Left forelimb (tissue), 1 donor: ENCODE measurements around the gene PRR12.

ENCODE experiments used
- DNase-seq: peaks from one replicate; pipeline ENCODE4 v3.0.0-alpha.2; 2018; ENCODE audit warnings: low spot score

PRR12 gene, protein sequence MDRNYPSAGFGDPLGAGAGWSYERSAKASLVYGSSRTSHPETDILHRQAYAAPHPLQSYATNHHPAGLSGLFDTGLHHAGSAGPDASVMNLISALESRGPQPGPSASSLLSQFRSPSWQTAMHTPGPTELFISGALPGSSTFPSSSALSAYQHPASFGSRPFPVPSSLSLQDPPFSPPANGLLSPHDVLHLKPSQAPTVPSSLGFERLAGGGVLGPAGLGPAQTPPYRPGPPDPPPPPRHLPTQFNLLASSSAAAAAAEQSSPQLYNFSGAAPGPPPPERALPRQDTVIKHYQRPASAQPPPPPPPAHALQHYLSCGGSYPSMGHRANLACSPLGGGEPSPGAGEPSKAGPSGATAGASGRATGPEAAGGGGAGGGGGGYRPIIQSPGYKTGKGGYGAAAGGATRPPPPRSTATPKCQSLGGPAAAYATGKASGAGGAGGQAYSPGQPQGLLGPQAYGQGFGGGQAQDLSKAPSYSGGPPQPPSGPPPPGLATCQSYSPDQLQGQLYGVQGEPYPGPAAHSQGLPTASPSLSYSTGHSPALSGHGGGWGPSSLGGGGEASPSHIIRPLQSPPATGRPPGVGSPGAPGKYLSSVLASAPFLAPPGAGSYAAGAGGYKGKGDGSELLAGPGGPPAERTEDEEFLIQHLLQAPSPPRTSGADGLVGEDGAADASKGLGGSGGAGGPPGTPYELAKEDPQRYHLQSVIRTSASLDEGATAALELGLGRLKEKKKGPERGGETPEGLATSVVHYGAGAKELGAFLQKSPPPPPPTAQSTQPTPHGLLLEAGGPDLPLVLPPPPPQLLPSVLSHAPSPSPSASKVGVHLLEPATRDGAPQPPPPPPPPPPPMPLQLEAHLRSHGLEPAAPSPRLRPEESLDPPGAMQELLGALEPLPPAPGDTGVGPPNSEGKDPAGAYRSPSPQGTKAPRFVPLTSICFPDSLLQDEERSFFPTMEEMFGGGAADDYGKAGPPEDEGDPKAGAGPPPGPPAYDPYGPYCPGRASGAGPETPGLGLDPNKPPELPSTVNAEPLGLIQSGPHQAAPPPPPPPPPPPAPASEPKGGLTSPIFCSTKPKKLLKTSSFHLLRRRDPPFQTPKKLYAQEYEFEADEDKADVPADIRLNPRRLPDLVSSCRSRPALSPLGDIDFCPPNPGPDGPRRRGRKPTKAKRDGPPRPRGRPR (N-terminal part only)

DNA sequence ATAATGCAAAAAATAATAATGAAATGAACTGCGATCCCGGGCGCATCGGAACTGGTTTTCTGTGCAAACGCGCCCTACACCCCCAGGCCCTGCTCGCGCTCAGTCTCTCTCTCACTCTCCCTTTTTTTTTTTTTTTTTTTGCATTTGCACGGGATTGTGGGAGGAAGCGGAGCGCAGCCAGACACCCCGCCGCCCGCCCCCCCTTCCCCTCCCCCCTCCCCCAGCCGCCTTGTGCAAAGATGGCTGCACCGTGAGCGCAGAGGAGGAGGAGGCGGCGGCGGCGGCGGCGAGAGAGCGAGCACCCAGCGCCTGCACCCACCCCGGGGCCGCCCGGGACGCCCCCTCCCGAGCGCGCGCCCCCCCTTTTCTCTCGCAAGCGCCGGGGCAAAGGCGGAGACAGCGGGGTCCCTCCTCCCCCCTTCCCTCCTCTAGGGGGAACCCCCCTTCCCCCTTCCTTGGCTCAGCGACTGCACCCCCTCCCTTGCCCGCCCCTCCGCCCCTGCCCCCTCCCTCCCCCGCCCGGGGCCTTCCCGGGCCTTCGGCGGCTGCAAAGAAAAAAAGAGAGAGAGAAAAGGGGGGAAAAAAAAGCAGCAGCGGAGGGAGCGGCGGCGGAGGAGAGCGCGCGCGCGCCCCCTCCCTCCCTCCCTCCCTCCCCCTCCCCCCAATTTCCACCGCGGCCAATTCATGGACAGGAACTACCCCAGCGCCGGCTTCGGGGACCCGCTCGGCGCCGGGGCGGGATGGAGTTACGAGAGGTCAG, at the start of gene PRR12:
Gene PRR12, plus strand, starts transcription at position 212 of the 760 bp plus-strand sequence. Its CDS starts 473 bp downstream, at position 685.
- peak; percentile 92 for DNase-seq

DNA sequence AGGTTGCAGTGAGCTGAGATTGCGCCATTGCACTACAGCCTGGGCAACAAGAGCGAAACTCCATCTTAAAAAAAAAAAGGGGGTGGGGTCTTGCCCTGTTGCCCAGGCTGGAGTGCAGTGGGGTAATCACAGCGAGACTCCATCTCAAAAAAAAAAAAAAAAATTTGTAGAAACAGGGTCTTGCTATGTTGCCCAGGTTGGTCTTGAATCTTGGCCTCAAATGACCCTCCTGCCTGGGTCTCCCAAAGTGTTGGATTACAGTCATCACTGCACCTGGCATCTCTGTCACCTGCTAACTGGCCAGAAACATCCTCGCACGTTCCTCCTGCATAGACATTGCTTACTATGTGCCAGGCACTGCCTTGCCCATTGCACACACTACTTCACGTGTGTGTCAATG, 49.1 kb upstream of the PRR12 start:
- no peak for DNase-seq

DNA sequence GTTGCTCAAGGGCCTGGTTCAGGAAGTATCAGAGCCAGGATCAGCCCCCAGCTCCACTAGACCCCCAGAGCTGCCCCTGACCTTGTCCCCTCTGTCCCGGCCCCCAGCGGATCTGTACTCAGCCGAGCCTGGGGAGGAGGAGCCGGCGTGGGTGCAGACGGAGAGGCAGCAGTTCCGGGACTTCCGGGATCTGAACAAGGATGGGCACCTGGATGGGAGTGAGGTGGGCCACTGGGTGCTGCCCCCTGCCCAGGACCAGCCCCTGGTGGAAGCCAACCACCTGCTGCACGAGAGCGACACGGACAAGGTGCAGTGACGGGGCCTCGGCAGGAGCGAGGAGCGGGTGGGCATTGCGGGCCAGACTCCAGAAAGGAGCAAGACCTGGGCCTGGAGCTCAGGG, 48.5 kb upstream of the PRR12 start:
- DNase-seq: no peak

DNA sequence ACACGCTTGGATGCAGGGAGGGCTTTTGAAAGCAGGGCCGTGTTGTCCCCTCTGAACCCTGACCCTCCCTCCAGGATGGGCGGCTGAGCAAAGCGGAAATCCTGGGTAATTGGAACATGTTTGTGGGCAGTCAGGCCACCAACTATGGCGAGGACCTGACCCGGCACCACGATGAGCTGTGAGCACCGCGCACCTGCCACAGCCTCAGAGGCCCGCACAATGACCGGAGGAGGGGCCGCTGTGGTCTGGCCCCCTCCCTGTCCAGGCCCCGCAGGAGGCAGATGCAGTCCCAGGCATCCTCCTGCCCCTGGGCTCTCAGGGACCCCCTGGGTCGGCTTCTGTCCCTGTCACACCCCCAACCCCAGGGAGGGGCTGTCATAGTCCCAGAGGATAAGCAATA, 48.0 kb upstream of the PRR12 start:
- DNase-seq: no peak

DNA sequence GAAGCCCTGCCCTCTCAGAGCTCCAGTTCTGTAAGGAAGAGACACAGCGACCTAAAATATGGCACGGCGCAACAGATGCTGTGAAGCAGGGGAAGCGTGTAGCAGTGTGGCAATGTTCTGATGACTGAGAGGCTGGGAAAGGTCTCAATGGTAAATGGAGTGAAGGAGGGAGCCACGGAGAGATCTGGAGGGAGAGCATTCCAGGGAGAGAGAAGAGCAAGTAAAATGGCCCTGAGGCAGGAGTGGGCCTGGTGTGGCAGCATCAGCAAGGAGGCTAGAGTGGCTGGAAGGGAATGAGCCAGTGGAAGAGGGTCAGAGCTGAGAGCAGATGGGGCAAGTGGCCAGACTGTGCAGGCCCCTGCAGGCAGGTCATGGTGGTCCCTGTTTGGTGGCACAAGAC, 46.8 kb upstream of the PRR12 start:
- DNase-seq: no peak

DNA sequence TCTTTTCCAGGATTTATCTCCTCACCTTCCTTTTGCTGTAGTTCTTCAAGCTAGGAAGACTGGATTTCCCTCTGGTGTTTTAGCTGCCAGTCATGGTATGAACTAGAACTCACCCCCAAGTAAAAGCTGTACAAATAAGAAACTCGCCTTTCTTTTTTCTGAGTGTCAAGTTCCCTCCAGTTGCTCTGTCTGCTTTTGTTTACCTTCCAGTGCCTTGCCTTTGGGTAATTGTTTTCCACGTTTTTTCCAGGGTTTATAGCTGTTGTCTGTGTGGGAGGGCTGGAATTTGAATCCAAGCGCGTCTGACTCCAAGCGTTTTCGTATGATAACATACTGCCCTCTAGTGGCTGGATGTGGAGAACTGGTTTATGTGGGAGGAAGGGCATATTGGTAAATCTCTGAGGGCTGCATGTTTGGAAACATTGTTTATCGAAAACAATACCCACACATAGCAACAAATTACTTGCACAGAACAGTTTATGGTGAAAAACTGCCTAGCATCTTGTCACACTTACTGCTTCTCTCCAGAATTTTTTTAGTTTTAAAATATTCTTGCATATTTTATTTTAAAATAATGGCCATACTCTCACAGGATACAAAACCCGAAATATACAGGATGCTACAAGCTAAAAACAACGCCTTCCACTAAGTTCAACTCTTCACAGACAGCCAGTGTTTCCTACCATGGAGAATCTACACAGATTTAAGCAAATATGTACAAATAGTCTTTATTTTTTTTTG, 44.0 kb upstream of the PRR12 start:
- DNase-seq: no peak

DNA sequence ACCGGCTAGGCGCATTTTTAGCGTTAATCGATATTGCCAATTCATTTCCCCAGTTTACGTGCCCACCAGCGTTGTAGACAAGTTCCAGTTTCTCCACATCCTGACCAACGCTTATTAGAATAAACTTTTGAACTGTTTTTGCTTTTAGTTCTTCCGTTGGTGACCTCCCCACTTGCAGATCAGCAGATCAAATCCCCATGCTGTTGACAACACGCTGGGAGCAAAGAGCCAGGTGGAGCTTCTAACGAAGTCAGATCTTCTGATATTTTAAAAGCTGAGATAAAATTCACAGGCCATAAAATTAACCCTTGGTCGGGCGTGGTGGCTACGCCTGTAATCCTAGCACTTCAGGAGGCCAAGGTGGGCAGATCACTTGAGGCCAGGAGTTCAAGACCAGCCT, 41.9 kb upstream of the PRR12 start:
- no peak for DNase-seq

DNA sequence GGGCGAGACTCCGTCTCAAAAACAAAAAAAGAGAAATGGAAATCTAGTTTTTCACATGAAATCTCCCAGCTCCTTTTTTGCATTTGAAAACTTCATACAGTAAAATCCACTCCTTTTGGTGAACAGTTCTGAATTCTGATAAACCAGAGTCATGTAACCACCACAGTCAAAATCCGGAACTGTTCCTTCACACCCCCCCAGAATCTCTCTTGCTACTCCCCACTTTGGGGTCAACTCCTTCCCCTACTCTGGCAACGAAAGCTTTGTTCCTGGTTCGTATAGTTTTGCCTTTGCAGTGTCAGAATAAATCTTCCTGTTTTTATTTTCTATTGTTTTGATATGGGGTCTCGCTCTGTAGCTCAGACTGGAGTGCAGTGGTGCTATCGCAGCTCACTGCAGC, 39.5 kb upstream of the PRR12 start:
- DNase-seq: no peak

DNA sequence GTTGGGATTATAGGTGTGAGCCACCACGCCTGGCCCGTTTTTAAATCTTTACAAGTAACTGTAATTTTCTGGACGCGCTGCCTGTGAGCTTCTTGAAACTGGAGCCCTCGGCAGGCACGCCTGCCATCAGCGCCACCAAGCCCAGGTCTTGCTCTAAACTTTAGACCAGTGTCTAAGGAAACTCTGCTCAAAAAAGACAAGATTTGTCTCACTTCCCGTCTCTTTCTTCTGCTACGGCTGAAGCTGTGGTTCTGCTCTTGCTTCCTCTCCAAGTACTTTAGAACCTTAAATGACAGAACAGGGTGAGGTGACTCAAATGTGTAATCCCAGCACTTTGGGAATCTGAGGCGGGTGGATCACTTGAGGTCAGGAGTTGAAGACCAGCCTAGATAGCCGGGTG, 38.2 kb upstream of the PRR12 start:
- DNase-seq: no peak

DNA sequence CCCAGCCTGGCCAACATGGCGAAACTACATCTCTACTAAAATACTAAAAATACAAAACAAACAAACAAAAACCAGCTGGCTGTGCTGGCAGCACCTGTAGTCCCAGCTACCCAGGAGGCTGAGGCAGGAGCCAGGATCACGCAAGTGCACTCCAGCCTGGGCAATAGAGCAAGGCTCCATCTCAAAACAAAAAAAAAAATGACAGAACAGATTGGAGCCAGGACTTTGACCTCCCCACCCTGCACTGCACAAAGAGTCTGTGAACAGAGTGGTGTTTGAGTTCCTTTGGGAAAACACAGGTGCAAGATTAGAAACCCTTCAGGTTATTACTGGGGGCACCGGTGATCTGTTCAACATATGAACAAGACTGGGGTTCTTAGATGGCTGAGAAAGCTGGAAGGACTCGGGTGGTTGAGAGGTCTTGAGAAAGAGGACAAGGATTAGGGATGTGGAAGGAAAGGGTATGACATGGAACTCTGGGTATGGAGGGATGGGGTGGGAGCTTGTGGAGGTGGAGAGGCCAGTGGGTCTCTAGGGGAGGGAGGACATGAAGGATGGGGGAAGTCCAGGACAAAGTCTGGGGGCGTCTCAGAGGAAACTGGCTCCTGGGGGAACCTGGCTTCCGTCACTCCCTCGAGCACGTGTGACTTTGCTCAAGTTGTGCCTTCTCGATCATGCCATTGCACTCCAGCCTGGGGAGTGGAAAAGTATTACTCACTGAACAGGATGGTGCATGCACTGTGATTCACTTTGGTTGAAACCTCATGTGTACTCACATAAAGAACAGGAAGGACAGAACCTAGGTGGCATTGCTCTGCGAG, 37.3 kb upstream of the PRR12 start:
- no peak for DNase-seq

DNA sequence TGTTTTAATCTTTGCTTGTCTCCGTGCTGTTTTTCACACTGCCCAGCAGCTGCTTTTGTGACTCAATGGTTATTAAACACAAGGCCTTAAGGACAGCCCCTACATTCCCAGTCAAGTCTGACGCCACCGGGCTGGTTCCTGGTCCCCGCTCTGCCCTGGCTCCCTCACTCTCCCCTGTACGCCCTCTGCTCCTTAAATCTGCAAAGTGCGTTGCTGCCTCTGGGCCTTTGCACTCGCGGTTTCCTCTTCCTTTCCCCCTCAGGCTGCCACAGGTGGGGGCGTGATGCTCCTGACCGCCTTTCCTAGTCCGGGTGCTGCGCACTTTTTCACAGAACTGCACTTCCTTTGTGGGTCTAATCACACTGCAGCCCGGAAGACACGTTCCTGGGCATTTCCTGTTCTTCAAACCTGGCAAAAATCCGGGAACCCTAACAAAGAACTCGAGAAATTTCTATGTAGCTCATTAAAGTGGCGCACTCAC, 36.2 kb upstream of the PRR12 start:
- DNase-seq: no peak

DNA sequence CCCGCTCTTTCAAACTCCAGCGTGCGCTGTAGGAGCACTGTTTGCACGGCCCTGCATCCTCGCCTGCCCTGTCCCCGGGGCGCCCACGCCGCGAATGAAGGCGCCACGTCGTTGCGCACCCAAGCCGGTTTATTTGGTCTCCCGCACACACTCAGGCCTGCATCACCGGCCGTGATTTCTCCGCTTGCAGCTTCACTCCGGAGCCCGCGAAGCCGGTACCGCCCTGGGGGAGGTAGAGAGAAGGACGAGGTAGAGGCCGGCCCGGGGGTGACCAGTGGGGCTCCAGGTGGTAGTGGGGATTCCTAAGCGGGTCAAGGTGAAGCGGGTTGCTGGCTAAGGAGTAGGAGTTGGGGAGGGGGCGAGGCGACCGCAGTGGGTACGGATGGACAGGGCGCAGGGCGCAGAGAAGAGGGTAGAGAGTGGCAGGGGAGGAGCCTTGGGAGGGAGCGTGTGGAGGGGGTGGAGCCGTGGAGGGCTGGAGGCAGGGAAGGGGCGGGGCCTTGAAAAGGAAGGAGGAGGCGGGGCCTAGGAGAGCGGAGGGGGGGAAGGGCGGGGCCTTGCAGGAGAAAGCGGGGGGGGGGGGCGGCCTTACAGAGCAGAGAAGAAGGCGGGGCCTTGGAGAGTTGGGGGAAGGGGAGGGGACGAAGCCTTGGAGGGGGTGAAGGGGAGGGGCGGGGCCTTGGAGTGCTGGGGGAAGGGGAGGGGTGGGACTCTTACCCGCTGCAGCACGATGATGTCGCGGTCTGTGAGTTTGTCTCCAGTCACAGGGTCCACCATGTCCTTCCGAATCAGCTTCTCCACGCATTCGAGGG, 35.2 kb upstream of the PRR12 start:
- no peak for DNase-seq

DNA sequence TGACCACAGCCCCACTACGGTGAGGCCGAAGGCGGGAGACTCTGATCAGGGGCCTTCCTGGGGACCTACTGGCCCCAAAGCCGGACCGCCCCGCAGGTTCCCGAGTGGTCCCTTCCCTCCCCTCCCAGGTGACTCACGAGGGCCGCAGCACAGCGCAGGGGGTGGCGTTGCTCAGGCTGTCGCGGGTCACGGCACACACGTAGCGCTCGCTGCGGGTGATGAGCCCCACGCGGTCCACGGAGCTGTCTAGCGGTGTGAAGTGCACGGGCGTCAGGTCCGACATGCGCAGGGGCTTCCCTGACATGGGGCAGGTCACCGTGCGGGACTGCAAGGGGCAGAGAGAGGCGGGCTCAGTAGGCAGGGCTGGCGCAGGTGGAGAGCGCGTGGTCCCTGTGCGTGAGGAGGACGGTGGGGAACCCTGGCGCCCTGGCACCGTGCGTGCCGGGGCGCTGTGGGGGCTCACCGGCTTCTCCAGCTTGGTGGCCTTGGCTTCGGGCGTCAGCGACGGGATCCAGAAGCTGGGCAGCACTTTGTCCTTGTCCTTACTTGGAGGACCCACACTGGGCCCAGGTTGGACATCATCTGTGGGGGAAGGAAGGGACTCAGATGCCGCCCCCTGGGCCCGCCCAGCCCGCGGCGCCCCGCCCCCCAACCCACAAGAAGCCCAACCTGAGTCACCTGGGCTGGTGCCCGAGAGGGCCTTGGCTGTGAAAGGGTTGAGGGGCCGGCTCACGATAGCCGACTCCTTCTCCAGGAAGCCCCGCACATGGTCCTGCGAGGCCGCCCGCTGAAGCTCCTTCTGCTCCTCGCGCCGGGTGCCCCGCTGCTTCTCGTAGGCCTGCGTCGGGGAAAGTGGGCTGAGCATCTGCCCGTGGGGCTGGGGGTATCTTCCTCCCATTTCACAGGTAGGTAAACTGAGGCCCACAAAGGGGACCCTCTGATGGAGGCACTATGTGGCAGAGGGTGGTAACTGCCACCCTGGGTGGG, 34.3 kb upstream of the PRR12 start:
- DNase-seq: no peak

DNA sequence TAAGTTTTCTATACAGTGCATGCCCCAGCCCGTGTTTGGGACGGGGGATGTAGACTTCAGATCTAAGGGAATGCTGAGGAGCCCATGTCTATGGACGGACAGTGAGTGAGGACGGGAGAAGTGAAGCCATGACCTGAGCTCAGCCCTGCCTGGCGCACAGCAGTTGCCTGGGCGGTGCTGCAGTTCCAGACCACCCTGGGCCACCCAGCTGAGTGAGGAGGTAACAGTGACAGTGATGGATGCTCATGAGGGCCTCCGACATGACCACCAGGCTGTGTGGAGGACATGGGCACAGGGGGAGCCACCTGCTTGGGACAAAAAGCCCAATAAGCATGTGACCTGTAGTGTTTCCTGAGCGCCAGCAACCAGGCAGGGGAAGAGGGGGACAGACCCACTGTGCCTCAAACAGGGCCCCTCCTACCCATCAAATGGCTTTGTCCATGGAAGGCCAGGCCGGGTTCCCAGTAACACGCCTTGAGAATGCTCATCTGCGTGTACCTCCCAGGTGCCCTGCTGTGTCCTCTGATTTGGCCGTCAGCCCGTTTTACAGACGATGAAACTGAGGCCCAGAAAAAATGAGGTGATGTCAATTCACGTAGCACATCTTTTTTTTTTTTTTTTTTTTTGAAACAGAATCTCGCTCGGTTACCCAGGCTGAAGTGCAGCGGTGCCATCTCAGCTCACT, 33.2 kb upstream of the PRR12 start:
- DNase-seq: no peak

DNA sequence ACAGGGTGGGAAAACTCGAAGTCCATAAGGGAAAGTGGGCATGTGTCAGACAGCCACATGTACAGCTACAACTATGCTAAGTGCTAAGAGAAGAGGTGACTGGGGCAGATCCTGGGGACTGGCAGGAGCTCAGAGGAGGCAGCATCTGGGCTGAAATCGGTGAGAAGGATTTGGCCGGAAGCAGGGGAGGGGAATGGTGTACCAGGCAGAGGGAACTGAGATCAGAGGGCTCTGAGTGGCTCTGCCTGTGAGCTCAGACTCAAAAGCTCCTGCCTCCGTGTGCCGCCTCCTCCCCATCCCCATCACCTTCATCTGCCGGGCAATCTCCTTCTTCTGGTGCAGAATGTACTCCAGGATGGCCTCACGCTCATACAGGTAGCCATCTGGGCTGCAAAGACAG, 32.4 kb upstream of the PRR12 start:
- DNase-seq: no peak

DNA sequence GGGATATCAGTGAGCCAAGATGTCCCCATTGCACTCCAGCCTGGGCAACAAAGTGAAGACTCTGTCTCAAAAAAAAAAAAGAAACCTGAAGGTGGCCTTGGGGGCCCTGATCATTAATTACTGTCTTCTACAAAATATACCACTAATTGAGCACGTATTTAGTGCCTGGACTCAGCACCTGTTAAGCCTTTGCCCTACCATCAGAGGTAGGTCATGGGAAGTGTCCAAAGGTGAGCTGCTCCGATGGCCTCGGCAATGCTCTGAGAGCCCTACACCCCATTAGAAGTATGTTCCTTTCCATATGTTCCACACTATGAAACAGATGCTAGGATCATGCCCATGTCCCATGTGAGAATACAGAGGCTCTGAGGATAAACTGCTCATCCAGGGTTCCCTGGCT, 31.5 kb upstream of the PRR12 start:
- no peak for DNase-seq

DNA sequence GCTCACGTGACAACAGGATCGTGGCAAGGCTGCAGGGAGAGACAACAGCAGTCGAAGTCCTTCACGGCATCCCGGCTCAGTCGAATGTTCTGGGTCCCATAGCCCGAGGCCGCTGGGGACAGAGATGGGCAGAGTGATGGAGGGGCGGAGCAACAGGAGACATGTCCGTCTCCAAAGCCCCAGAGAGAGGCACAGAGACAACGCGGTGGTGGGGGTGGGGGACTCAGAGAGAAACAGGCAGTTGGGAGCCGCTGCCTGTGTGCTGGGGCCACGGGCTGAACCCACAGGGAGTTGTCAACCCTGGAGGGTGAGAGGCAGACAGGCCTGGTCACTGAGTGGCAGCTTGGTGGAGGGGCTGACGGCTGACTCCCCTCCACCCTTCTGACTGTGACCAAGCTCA, 31.1 kb upstream of the PRR12 start:
- DNase-seq: no peak
